Thymus (tissue), 11 donors: ENCODE measurements around the gene ASCC1. TPM values are rescaled to one million over a fixed set of nuclear protein-coding genes. Genes with fewer than 3 reads are reported as not detected.

Experiments
- DNase-seq, 9 donors: peaks; one replicate each; pipeline ENCODE4 v3.0.0-alpha.2; 2013; ENCODE audit warnings: low spot score in 9 of 9, low read depth in 6 of 9, missing footprints in 1 of 9
- H3K27ac ChIP-seq, 2 donors: one replicate each; pipeline ENCODE4 v1.5.1; 2013; ENCODE audit warnings: control low read depth in 1 of 2, low read depth in 1 of 2, low read length in 1 of 2, mild to moderate bottlenecking in 1 of 2, moderate library complexity in 1 of 2
- H3K27me3 ChIP-seq, 2 donors: one replicate each; pipeline ENCODE4 v1.5.1; 2013; ENCODE audit warnings: low read length in 1 of 2; ENCODE audit not compliant: control insufficient read depth in 2 of 2, insufficient read depth in 1 of 2
- H3K36me3 ChIP-seq, 2 donors: one replicate each; pipeline ENCODE4 v1.5.1; 2013; ENCODE audit warnings: low read length in 1 of 2, mild to moderate bottlenecking in 1 of 2, moderate library complexity in 1 of 2; ENCODE audit not compliant: control insufficient read depth in 2 of 2, insufficient read depth in 2 of 2
- H3K4me1 ChIP-seq, 2 donors: one replicate each; pipeline ENCODE4 v1.5.1; 2013; ENCODE audit warnings: low read length in 2 of 2; ENCODE audit not compliant: control insufficient read depth in 2 of 2, insufficient read depth in 2 of 2
- H3K4me3 ChIP-seq, 2 donors: one replicate each; pipeline ENCODE4 v1.5.1; 2013; ENCODE audit warnings: low read length in 2 of 2, control low read depth in 1 of 2, mild to moderate bottlenecking in 1 of 2
- H3K9me3 ChIP-seq, 2 donors: one replicate each; pipeline ENCODE4 v1.5.1; 2013; ENCODE audit warnings: low read length in 1 of 2, mild to moderate bottlenecking in 1 of 2; ENCODE audit not compliant: control insufficient read depth in 2 of 2, insufficient read depth in 1 of 2
- WGBS: extraction: QIAGEN DNeasy Blood & Tissue Kit; methylation state at CpG from one replicate; pipeline ENCODE4 v1.1.7; 2013; 5-methylcytosine and 5-hydroxymethylcytosine counted together
- polyA plus RNA-seq: library from polyadenylated mRNA; stranded (reverse); fragments of 200-250 nt; gene quantifications from one replicate; pipeline ENCODE4 v1.2.3, GENCODE V29; 2013
- total RNA-seq: library from RNA; stranded (reverse); fragments of 120-200 nt; gene quantifications from one replicate; pipeline ENCODE4 v1.2.4, GENCODE V29; 2013
- donor health status: healthy.

ASCC1 gene
- total and polyA plus RNA-seq, 2 donors = 22.1 to 29.7 TPM

GRCh38 chr10:72241691-72242252 is 25.7 kb upstream of the ASCC1 start:
- peaks cover 33 to 35% of the 10 kb centered on the region in 2 donors for H3K4me1 ChIP-seq
- peaks cover 5 to 11% of the 10 kb centered on the region in 2 donors for H3K36me3 ChIP-seq
- DNase-seq = no peak
- 95% methylated on average over 8 of the region's 8 CpGs for WGBS
- H3K27ac ChIP-seq = no peak overlapping the region
- no peaks in the 10 kb centered on the region for H3K9me3 ChIP-seq
- no peaks in the 10 kb centered on the region for H3K27me3 ChIP-seq
- no peak overlapping the region for H3K4me3 ChIP-seq

- Histone ChIP-seq H3K9me3 (no peaks in the 10 kb centered on the region), H3K4me3 (no peak overlapping the region), H3K27me3 (no peaks in the 10 kb centered on the region), H3K36me3 (peaks cover 10 to 25% of the 10 kb centered on the region in 2 donors), H3K4me1 (peaks cover 23 to 25% of the 10 kb centered on the region in 2 donors), H3K27ac (no peak overlapping the region)
- WGBS = 97% methylated on average over 7 of the region's 7 CpGs
- no peak for DNase-seq
Observed at GRCh38 chr10:72240371-72240770, 24.3 kb upstream of the ASCC1 start.

- peaks cover 14 to 31% of the 10 kb centered on the region in 2 donors for H3K36me3 ChIP-seq
- no peak overlapping the region for H3K4me3 ChIP-seq
- peaks cover 14 to 17% of the 10 kb centered on the region in 2 donors for H3K4me1 ChIP-seq
- 91% methylated on average over 1 of the region's 1 CpG for WGBS
- peak overlapping the region in 1 of 2 donors; percentile 12 for H3K27ac ChIP-seq
- H3K9me3 ChIP-seq = no peaks in the 10 kb centered on the region
- H3K27me3 ChIP-seq = no peaks in the 10 kb centered on the region
- no peak for DNase-seq
Observed at GRCh38 chr10:72239409-72239808, 23.3 kb upstream of the ASCC1 start.

GRCh38 chr10:72238392-72239175 is 22.5 kb upstream of the ASCC1 start:
- DNase-seq = no peak
- Histone ChIP-seq H3K36me3 (peaks cover 19 to 39% of the 10 kb centered on the region in 2 donors), H3K4me1 (peaks cover 6 to 9% of the 10 kb centered on the region in 2 donors)

GRCh38 chr10:72235544-72236279 is 19.6 kb upstream of the ASCC1 start:
- H3K27me3 ChIP-seq = no peaks in the 10 kb centered on the region
- no peaks in the 10 kb centered on the region for H3K4me1 ChIP-seq
- no peak overlapping the region for H3K4me3 ChIP-seq
- H3K36me3 ChIP-seq = peaks cover 36 to 56% of the 10 kb centered on the region in 2 donors
- 97% methylated on average over 6 of the region's 6 CpGs for WGBS
- no peak for DNase-seq
- H3K9me3 ChIP-seq = no peaks in the 10 kb centered on the region
- H3K27ac ChIP-seq = no peak overlapping the region

More at GRCh38 chr10:72238392-72239175, 22.5 kb upstream of the ASCC1 start:
- Histone ChIP-seq H3K4me3 (no peak overlapping the region), H3K27ac (no peak overlapping the region), H3K27me3 (no peaks in the 10 kb centered on the region), H3K9me3 (no peaks in the 10 kb centered on the region)
- 97% methylated on average over 13 of the region's 13 CpGs for WGBS

- H3K27me3 ChIP-seq = no peaks in the 10 kb centered on the region
- no peaks in the 10 kb centered on the region for H3K4me1 ChIP-seq
- WGBS = 97% methylated on average over 6 of the region's 6 CpGs
- H3K4me3 ChIP-seq = no peak overlapping the region
- H3K36me3 ChIP-seq = peaks cover 43 to 67% of the 10 kb centered on the region in 2 donors
- no peak for DNase-seq
- no peak overlapping the region for H3K27ac ChIP-seq
- H3K9me3 ChIP-seq = no peaks in the 10 kb centered on the region
Observed at GRCh38 chr10:72234560-72235095, 18.6 kb upstream of the ASCC1 start.

GRCh38 chr10:72233621-72234020 is 17.5 kb upstream of the ASCC1 start:
- DNase-seq = no peak
- H3K27me3 ChIP-seq = no peaks in the 10 kb centered on the region
- H3K9me3 ChIP-seq = no peaks in the 10 kb centered on the region
- H3K36me3 ChIP-seq = peaks cover 45 to 72% of the 10 kb centered on the region in 2 donors
- peak overlapping the region in 1 of 2 donors; percentile 5 for H3K27ac ChIP-seq
- H3K4me1 ChIP-seq = no peaks in the 10 kb centered on the region
- H3K4me3 ChIP-seq = no peak overlapping the region

GRCh38 chr10:72229261-72230251 is 13.5 kb upstream of the ASCC1 start:
- Histone ChIP-seq H3K4me1 (peaks cover 0 to 3% of the 10 kb centered on the region in 2 donors), H3K27me3 (no peaks in the 10 kb centered on the region), H3K36me3 (peaks cover 46 to 69% of the 10 kb centered on the region in 2 donors), H3K9me3 (no peaks in the 10 kb centered on the region), H3K27ac (peak overlapping the region in 1 of 2 donors; percentile 30), H3K4me3 (no peak overlapping the region)
- DNase-seq = no peak
- 92% methylated on average over 8 of the region's 8 CpGs for WGBS
